HepG2 (cell line): ENCODE data around the gene AEBP1.

ENCODE experiments used
- ARNTL ChIP-seq: sonication (generic); formaldehyde crosslinking; IDR thresholded peaks from 2 replicates; pipeline ENCODE4 v1.4.0; 2020; ENCODE audit warnings: mild to moderate bottlenecking, missing genetic modification reagents
- CBFB ChIP-seq: sonication (generic); formaldehyde crosslinking; IDR thresholded peaks from 2 replicates; pipeline ENCODE4 v1.4.0; 2020; ENCODE audit warnings: missing genetic modification reagents
- IKZF1 ChIP-seq: fragments of 450-650 bp; IDR thresholded peaks from 2 replicates; pipeline ENCODE4 v1.7.1; 2016
- MTA3 ChIP-seq: sonication (generic); formaldehyde crosslinking; IDR thresholded peaks from 2 replicates; pipeline ENCODE4 v1.4.0; 2020; ENCODE audit warnings: missing genetic modification reagents
- MTF1 ChIP-seq: sonication (generic); formaldehyde crosslinking; IDR thresholded peaks from 2 replicates; pipeline ENCODE4 v1.5.0; 2020; ENCODE audit warnings: missing genetic modification reagents
- POLR2A ChIP-seq, 2 experiments: IDR thresholded peaks; 2 replicates each; pipeline ENCODE4 v1.6.1; 2011; ENCODE audit warnings: low read depth in 2 of 2, low read length in 2 of 2, mild to moderate bottlenecking in 1 of 2, moderate library complexity in 1 of 2; ENCODE audit not compliant: insufficient read depth in 1 of 2
- ZBTB8A ChIP-seq: sonication (generic); formaldehyde crosslinking; IDR thresholded peaks from 2 replicates; pipeline ENCODE4 v1.4.0; 2020; ENCODE audit warnings: mild to moderate bottlenecking, low read depth, missing genetic modification reagents, borderline replicate concordance
- ZHX1 ChIP-seq: sonication (generic); formaldehyde crosslinking; IDR thresholded peaks from 2 replicates; pipeline ENCODE4 v1.8.1; 2022; ENCODE audit warnings: low read depth, mild to moderate bottlenecking, missing genetic modification reagents
- ZNF343 ChIP-seq: sonication (generic); formaldehyde crosslinking; IDR thresholded peaks from 2 replicates; pipeline ENCODE4 v1.4.0; 2020; ENCODE audit warnings: mild to moderate bottlenecking, missing genetic modification reagents
- ZSCAN29 ChIP-seq: sonication (generic); formaldehyde crosslinking; conservative IDR thresholded peaks from 2 replicates; pipeline ENCODE4 v1.4.0; 2020; ENCODE audit warnings: mild to moderate bottlenecking, missing genetic modification reagents
- TF ChIP-seq, protein P1 (sequence below): sonication (generic); formaldehyde crosslinking; IDR thresholded peaks from 2 replicates; pipeline ENCODE4 v1.5.0; 2020; ENCODE audit warnings: mild to moderate bottlenecking, missing genetic modification reagents, moderate library complexity

DNA sequence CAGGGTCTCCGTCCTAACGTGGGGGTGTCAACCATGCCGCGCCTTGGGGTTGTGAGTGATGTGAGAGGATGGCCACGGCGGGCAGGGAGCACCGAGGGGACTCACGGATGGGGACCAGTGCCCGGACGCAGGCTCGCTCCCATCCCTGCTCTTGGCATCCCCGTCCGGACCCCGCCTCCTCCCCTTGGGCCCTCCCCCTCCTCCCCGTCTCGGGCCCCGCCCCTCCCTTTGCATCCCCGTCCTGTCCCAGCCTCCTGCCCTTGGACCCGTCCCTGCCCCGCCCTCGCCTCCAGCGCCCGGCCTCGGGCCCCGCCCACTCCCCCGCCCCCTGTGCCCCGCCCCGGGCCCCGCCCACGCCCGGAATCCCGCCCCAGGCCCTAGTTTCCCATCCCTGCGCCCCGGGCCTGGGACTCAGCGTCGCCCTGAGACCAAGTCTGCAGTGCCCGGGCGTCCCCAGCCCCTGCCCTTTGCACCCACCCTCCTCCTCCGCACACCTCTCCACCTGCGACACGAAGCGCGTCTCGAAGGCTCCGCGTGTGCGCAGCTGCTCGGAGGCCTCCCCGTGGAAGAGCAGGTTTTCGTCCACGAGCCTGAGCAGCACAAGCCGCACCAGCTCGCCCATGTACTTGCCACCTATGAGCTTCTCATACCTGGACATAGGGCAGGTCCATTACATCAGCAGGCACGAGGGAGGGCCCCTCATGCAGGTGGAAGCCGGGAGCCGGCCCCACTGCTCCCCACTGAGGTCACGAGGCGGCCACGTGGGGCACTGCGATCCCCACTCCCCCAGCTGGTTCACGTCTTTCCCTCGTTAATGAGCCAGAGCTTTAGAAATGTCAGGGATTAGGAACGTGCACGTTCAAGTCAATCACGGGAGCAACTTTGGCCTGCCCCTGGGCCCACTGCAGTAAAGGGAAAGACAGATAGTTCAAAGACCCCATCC lies 42.1 kb downstream of the AEBP1 start:
- no peak for TF ChIP-seq CBFB (CRISPR knock-in tag)
- TF ChIP-seq POLR2A (IDR thresholded peaks at IDR 0.05; ENCODE audit: insufficient read depth in 1 of 2, low read depth in 2 of 2, low read length in 2 of 2): no peak
- TF ChIP-seq, protein P1, sequence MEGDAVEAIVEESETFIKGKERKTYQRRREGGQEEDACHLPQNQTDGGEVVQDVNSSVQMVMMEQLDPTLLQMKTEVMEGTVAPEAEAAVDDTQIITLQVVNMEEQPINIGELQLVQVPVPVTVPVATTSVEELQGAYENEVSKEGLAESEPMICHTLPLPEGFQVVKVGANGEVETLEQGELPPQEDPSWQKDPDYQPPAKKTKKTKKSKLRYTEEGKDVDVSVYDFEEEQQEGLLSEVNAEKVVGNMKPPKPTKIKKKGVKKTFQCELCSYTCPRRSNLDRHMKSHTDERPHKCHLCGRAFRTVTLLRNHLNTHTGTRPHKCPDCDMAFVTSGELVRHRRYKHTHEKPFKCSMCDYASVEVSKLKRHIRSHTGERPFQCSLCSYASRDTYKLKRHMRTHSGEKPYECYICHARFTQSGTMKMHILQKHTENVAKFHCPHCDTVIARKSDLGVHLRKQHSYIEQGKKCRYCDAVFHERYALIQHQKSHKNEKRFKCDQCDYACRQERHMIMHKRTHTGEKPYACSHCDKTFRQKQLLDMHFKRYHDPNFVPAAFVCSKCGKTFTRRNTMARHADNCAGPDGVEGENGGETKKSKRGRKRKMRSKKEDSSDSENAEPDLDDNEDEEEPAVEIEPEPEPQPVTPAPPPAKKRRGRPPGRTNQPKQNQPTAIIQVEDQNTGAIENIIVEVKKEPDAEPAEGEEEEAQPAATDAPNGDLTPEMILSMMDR (CRISPR knock-in tag): no peak
- no peak for TF ChIP-seq MTA3 (CRISPR knock-in tag)
- no peak for TF ChIP-seq IKZF1
- TF ChIP-seq ZBTB8A (CRISPR knock-in tag): no peak
- no peak for TF ChIP-seq ZNF343
- no peak for TF ChIP-seq ZSCAN29 (CRISPR knock-in tag)
- no peak for TF ChIP-seq ARNTL (CRISPR knock-in tag)
- no peak for TF ChIP-seq MTF1
- no peak for TF ChIP-seq ZHX1 (CRISPR knock-in tag)
